HG03103 (cell line): ENCODE results near the gene TMIGD1.

Source experiments
- ATAC-seq: cut with Tn5 transposase; IDR thresholded peaks from one replicate; pipeline ENCODE4 v1.9.1; 2021; ENCODE audit warnings: low read depth; ENCODE audit not compliant: unreplicated experiment

TMIGD1 gene

GRCh38 chr17:30336369-30337171 is 2.7 kb upstream of the TMIGD1 start:
- ATAC-seq: no peak

GRCh38 chr17:30334421-30334820 is 564 bp upstream of the TMIGD1 start:
- no peak for ATAC-seq

- ATAC-seq: no peak
These were observed 1.8 kb downstream of the TMIGD1 start for GRCh38 chr17:30332057-30332542.

- no peak for ATAC-seq
These were observed 7.0 kb downstream of the TMIGD1 start for GRCh38 chr17:30326809-30327208.

GRCh38 chr17:30324723-30325122 is 9.1 kb downstream of the TMIGD1 start:
- no peak for ATAC-seq

- no peak for ATAC-seq
These were observed 9.9 kb downstream of the TMIGD1 start for GRCh38 chr17:30323895-30324319.

- ATAC-seq: no peak
These were observed 10.5 kb downstream of the TMIGD1 start for GRCh38 chr17:30323262-30323894.

GRCh38 chr17:30321314-30321713 is 12.5 kb downstream of the TMIGD1 start:
- ATAC-seq: no peak

GRCh38 chr17:30318155-30318554 is 15.7 kb downstream of the TMIGD1 start:
- no peak for ATAC-seq

GRCh38 chr17:30316736-30317135 is 17.1 kb downstream of the TMIGD1 start:
- ATAC-seq: no peak

- ATAC-seq: no peak
These were observed 18.8 kb downstream of the TMIGD1 start for GRCh38 chr17:30315106-30315505.

GRCh38 chr17:30314474-30314873 is 19.4 kb downstream of the TMIGD1 start:
- ATAC-seq: no peak

- no peak for ATAC-seq
These were observed 21.6 kb downstream of the TMIGD1 start for GRCh38 chr17:30312226-30312625.

GRCh38 chr17:30310562-30310961 is 23.3 kb downstream of the TMIGD1 start:
- no peak for ATAC-seq

GRCh38 chr17:30309591-30309990 is 24.3 kb downstream of the TMIGD1 start:
- ATAC-seq: no peak

GRCh38 chr17:30308406-30308805 is 25.5 kb downstream of the TMIGD1 start:
- ATAC-seq: no peak

- no peak for ATAC-seq
These were observed 29.1 kb downstream of the TMIGD1 start for GRCh38 chr17:30304778-30305177.

- no peak for ATAC-seq
These were observed 31.6 kb downstream of the TMIGD1 start for GRCh38 chr17:30302241-30302640.

GRCh38 chr17:30300818-30301217 is 33.0 kb downstream of the TMIGD1 start:
- ATAC-seq: no peak

- ATAC-seq: no peak
These were observed 34.9 kb downstream of the TMIGD1 start for GRCh38 chr17:30299000-30299399.

- no peak for ATAC-seq
These were observed 36.1 kb downstream of the TMIGD1 start for GRCh38 chr17:30297715-30298114.

GRCh38 chr17:30296499-30297080 is 37.3 kb downstream of the TMIGD1 start:
- no peak for ATAC-seq
